SK-N-SH (cell line): ENCODE data around the gene RCN2. TPM values are rescaled to one million over a fixed set of nuclear protein-coding genes. Genes with fewer than 3 reads are reported as not detected.
"Not testable (repeated sequence)": the region's sequence is repeated elsewhere in the genome, so short reads cannot be mapped to it uniquely, and the experiment has no call there.

Source experiments
- CTCF ChIA-PET: fragments of 300-600, 350-600 bp; formaldehyde crosslinking; extraction: SDS; loops from one replicate; lab custom pipeline; 2021; lab: Yijun Ruan, JAX
- POLR2A ChIA-PET: fragments of 350-600 bp; sonication (Branson Sonifier 250); formaldehyde crosslinking; extraction: SDS; loops from one replicate; lab custom pipeline; 2020; ENCODE audit warnings: antibody characterized with exemption, inconsistent platforms; lab: Yijun Ruan, JAX
- DNase-seq: peaks from one replicate; pipeline ENCODE4 v3.0.0; 2012
- H2AFZ ChIP-seq: fragments of 200-600 bp; sonication (generic); 2 replicates; pipeline ENCODE4 v1.8.1; 2016; ENCODE audit warnings: antibody characterized with exemption, mild to moderate bottlenecking, low read depth
- H3F3A ChIP-seq: fragments of 200-600 bp; sonication (generic); replicated peaks from 2 replicates; pipeline ENCODE3; 2016; ENCODE audit warnings: antibody characterized with exemption, mild to moderate bottlenecking; ENCODE audit not compliant: insufficient read depth
- H3K27ac ChIP-seq, 2 experiments: fragments of 200-500 bp in 1 of 2; fragments of 200-600 bp in 1 of 2; sonication (Bioruptor generic) in 1 of 2; sonication (generic), shearing (Covaris generic) in 1 of 2; 2 replicates each; pipeline versions ENCODE4 v1.5.1 to v1.6.1; 2014 to 2016; ENCODE audit warnings: low read depth in 2 of 2, inconsistent platforms in 1 of 2, low read length in 1 of 2, mild to moderate bottlenecking in 1 of 2, mixed read lengths in 1 of 2
- H3K27me3 ChIP-seq: fragments of 200-600 bp; sonication (generic), shearing (Covaris generic); 2 replicates; pipeline ENCODE4 v1.6.1; 2016; ENCODE audit warnings: mixed run types; ENCODE audit not compliant: insufficient read depth
- H3K36me3 ChIP-seq, 2 experiments: fragments of 200-500 bp in 1 of 2; fragments of 200-600 bp in 1 of 2; sonication (Bioruptor generic) in 1 of 2; sonication (generic) in 1 of 2; replicated peaks in 1 of 2; 2 replicates each; pipeline versions ENCODE3 to v1.5.1; 2014 to 2016; ENCODE audit warnings: low read length in 1 of 2, mild to moderate bottlenecking in 1 of 2; ENCODE audit not compliant: insufficient read depth in 2 of 2, control insufficient read depth in 1 of 2
- H3K4me1 ChIP-seq, 2 experiments: fragments of 200-500 bp in 1 of 2; fragments of 200-600 bp in 1 of 2; sonication (Bioruptor generic) in 1 of 2; sonication (generic), shearing (Covaris generic) in 1 of 2; 2 replicates each; pipeline versions ENCODE4 v1.5.1 to v1.6.1; 2014 to 2016; ENCODE audit warnings: low read depth in 1 of 2, low read length in 1 of 2, mixed run types in 1 of 2; ENCODE audit not compliant: insufficient read depth in 2 of 2, control insufficient read depth in 1 of 2
- H3K4me2 ChIP-seq: fragments of 200-600 bp; sonication (generic), shearing (Covaris generic); 2 replicates; pipeline ENCODE4 v1.6.1; 2017; ENCODE audit warnings: mixed run types
- H3K4me3 ChIP-seq, 2 experiments: fragments of 200-500 bp in 1 of 2; fragments of 200-600 bp in 1 of 2; sonication (Bioruptor generic) in 1 of 2; sonication (generic), shearing (Covaris generic) in 1 of 2; 2 replicates each; pipeline versions ENCODE4 v1.5.1 to v1.8.1; 2014 to 2016; ENCODE audit warnings: low read depth in 2 of 2, inconsistent platforms in 1 of 2, low read length in 1 of 2, mild to moderate bottlenecking in 1 of 2, mixed read lengths in 1 of 2, moderate library complexity in 1 of 2
- H3K79me2 ChIP-seq: fragments of 200-600 bp; sonication (generic); 2 replicates; pipeline ENCODE4 v1.8.1; 2017; ENCODE audit warnings: mild to moderate bottlenecking; ENCODE audit not compliant: insufficient read depth
- H3K9ac ChIP-seq: fragments of 200-600 bp; sonication (generic); 2 replicates; pipeline ENCODE4 v1.6.1; 2017; ENCODE audit warnings: mixed run types
- H3K9me2 ChIP-seq: fragments of 200-600 bp; sonication (generic); 2 replicates; pipeline ENCODE4 v1.6.1; 2017; ENCODE audit warnings: mixed run types
- H3K9me3 ChIP-seq: fragments of 200-600 bp; sonication (generic); 2 replicates; pipeline ENCODE4 v1.6.1; 2017; ENCODE audit warnings: mixed run types, mild to moderate bottlenecking, moderate library complexity
- H4K20me1 ChIP-seq: fragments of 200-600 bp; sonication (generic); 2 replicates; pipeline ENCODE4 v1.6.1; 2017; ENCODE audit warnings: mild to moderate bottlenecking, mixed run types; ENCODE audit not compliant: insufficient read depth
- FOSL2 ChIP-seq: IDR thresholded peaks from 2 replicates; pipeline ENCODE4 v1.4.0; 2012; ENCODE audit warnings: low read depth, mild to moderate bottlenecking, moderate library complexity, borderline replicate concordance
- GATA2 ChIP-seq: sonication (generic); formaldehyde crosslinking; IDR thresholded peaks from 2 replicates; pipeline ENCODE4 v1.5.0; 2020; ENCODE audit warnings: mild to moderate bottlenecking, missing genetic modification reagents
- POLR2AphosphoS5 ChIP-seq: IDR thresholded peaks from 2 replicates; pipeline ENCODE4 v1.6.1; 2012; ENCODE audit warnings: low read depth, low read length
- RAD21 ChIP-seq: IDR thresholded peaks from 2 replicates; pipeline ENCODE4 v1.6.1; 2012; ENCODE audit warnings: mild to moderate bottlenecking, low read length
- RFX5 ChIP-seq: IDR thresholded peaks from 2 replicates; pipeline ENCODE4 v1.6.1; 2012; ENCODE audit warnings: mild to moderate bottlenecking, improper control_type of control experiment, low read length
- SIN3A ChIP-seq: IDR thresholded peaks from 2 replicates; pipeline ENCODE4 v1.6.1; 2012; ENCODE audit warnings: low read depth, mild to moderate bottlenecking, low read length, moderate library complexity, borderline replicate concordance
- TCF12 ChIP-seq: IDR thresholded peaks from 2 replicates; pipeline ENCODE4 v1.4.0; 2012
- WGBS: methylation state at CpG from one replicate; pipeline ENCODE4 v1.1.6; 2017; ENCODE audit warnings: low lambda C conversion rate; 5-methylcytosine and 5-hydroxymethylcytosine counted together
- polyA plus RNA-seq, 3 experiments: library from polyadenylated mRNA; depleted of rRNA; stranded (reverse); fragments of >200 nt; gene quantifications; 2 replicates each; pipeline ENCODE4 v1.2.3, GENCODE V29; 2012
- TF ChIP-seq, protein P1 (sequence below): IDR thresholded peaks from 2 replicates; pipeline ENCODE4; 2012
- TF ChIP-seq, protein P2 (sequence below): fragments of 200-600 bp; sonication (generic); IDR thresholded peaks from 2 replicates; pipeline ENCODE4 v1.6.1; 2017; ENCODE audit warnings: antibody characterized with exemption, mild to moderate bottlenecking, moderate library complexity

Gene RCN2
- polyA plus RNA-seq, 1 of the 3 experiments (the other 2 are of a cell fraction): 78.6 TPM

DNA sequence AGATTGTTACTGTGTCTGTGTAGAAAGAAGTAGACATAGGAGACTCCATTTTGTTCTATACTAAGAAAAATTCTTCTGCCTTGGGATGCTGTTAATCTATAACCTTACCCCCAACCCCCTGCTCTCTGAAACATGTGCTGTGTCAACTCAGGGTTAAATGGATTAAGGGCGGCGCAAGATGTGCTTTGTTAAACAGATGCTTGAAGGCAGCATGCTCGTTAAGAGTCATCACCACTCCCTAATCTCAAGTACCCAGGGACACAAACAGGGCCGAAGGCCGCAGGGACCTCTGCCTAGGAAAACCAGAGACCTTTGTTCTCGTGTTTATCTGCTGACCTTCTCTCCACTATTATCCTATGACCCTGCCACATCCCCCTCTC is 31.6 kb upstream of the RCN2 start:
- H3K27ac ChIP-seq, H3K9me3 ChIP-seq, DNase-seq, H3K9me2 ChIP-seq, H3K36me3 ChIP-seq, H3K4me3 ChIP-seq, H3K9ac ChIP-seq, POLR2A ChIA-PET, H4K20me1 ChIP-seq, CTCF ChIA-PET, H2AFZ ChIP-seq, H3K27me3 ChIP-seq, H3K4me2 ChIP-seq: not testable (repeated sequence)
- peaks cover 22% of the 10 kb centered on the region for H3F3A ChIP-seq
- peaks cover 7 to 15% of the 10 kb centered on the region in 2 experiments; a peak in 3 of 4 replicates for H3K4me1 ChIP-seq
- WGBS: 94% methylated on average over 2 of the region's 6 CpGs
- peaks cover 31% of the 10 kb centered on the region; the same call in 1 of the 2 replicates for H3K79me2 ChIP-seq

DNA sequence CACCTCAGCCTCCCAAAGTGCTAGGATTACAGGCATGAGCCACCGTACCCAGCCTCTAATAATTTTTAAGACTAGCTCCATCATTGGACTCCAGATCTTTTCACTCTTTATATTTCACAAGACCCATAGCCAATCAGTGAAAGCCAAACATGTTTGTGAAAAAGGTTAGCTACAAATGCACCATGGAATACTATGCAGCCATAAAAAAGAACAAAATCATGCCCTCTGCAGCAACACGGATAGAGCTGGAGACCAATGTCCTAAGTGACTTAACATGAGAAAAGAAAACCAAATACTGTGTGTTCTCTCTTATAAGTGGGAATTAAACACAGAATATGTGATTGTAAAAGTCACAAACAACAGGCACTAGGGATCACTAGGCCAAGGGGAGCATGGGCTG is 29.6 kb upstream of the RCN2 start:
- POLR2A ChIA-PET: no interaction called here
- peaks cover 13 to 15% of the 10 kb centered on the region in 2 experiments; a peak in 3 of 4 replicates for H3K4me1 ChIP-seq
- no peaks in the 10 kb centered on the region for H3K9me3 ChIP-seq
- H3F3A ChIP-seq: peaks cover 22% of the 10 kb centered on the region
- no peak overlapping the region for H3K27ac ChIP-seq
- H3K36me3 ChIP-seq: no peaks in the 10 kb centered on the region
- no peak overlapping the region for H3K9ac ChIP-seq
- no peak for DNase-seq
- H3K27me3 ChIP-seq: no peaks in the 10 kb centered on the region
- 96% methylated on average over 2 of the region's 2 CpGs for WGBS
- H3K9me2 ChIP-seq: no peaks in the 10 kb centered on the region
- no peak overlapping the region for H3K4me3 ChIP-seq
- H2AFZ ChIP-seq: no peak overlapping the region
- no peak for TF ChIP-seq RFX5
- TF ChIP-seq GATA2: no peak
- CTCF ChIA-PET: no interaction called here
- H4K20me1 ChIP-seq: no peaks in the 10 kb centered on the region
- H3K4me2 ChIP-seq: no peak overlapping the region
- H3K79me2 ChIP-seq: peaks cover 22% of the 10 kb centered on the region; the same call in 1 of the 2 replicates

DNA sequence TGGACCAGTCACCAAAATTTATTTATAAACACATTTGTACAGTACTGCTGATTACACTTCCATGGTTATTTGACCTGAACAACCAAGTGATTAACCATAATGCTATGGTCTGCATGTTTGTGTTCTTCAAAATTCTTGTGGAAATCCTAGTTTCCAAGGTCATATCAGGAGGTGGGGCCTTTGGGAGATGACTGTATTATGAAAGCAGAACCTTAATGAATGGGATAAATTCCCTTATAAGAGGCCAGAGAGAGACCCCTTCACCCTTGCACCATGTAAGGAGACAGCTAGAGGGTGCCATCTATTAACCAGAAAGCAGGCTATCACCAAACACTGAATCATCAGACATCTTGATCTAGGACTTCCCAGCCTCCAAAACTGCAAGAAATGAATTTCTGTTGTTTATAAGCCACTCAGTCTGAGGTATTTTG is 28.3 kb upstream of the RCN2 start:
- ChIA-PET CTCF (interaction anchor here (1.0 to 2.3 kb wide), 2 partner anchors 36 to 120 kb away, joined by 3 to 7 read pairs; no protein-coding TSS in a partner anchor), POLR2A (no interaction called here)
- H3K4me2 ChIP-seq: peak overlapping the region; percentile 25; the same call in 1 of the 2 replicates

More for the DNA sequence above, 28.3 kb upstream of the RCN2 start:
- H3K9me2 ChIP-seq: no peaks in the 10 kb centered on the region
- H3K9ac ChIP-seq: no peak overlapping the region
- DNase-seq: peak; percentile 50
- no peaks in the 10 kb centered on the region for H4K20me1 ChIP-seq
- no peaks in the 10 kb centered on the region for H3K9me3 ChIP-seq
- no peak overlapping the region; a peak in 1 of 4 replicates for H3K27ac ChIP-seq
- TF ChIP-seq RAD21: peak; percentile 60
- no peak for TF ChIP-seq POLR2AphosphoS5
- TF ChIP-seq, protein P1, sequence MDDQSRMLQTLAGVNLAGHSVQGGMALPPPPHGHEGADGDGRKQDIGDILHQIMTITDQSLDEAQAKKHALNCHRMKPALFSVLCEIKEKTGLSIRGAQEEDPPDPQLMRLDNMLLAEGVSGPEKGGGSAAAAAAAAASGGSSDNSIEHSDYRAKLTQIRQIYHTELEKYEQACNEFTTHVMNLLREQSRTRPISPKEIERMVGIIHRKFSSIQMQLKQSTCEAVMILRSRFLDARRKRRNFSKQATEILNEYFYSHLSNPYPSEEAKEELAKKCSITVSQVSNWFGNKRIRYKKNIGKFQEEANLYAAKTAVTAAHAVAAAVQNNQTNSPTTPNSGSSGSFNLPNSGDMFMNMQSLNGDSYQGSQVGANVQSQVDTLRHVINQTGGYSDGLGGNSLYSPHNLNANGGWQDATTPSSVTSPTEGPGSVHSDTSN: no peak
- peak; percentile 7; the same call in 1 of the 2 replicates for TF ChIP-seq FOSL2
- TF ChIP-seq, protein P2, sequence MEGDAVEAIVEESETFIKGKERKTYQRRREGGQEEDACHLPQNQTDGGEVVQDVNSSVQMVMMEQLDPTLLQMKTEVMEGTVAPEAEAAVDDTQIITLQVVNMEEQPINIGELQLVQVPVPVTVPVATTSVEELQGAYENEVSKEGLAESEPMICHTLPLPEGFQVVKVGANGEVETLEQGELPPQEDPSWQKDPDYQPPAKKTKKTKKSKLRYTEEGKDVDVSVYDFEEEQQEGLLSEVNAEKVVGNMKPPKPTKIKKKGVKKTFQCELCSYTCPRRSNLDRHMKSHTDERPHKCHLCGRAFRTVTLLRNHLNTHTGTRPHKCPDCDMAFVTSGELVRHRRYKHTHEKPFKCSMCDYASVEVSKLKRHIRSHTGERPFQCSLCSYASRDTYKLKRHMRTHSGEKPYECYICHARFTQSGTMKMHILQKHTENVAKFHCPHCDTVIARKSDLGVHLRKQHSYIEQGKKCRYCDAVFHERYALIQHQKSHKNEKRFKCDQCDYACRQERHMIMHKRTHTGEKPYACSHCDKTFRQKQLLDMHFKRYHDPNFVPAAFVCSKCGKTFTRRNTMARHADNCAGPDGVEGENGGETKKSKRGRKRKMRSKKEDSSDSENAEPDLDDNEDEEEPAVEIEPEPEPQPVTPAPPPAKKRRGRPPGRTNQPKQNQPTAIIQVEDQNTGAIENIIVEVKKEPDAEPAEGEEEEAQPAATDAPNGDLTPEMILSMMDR: peak; percentile 44
- no peak for TF ChIP-seq TCF12
- no peak for TF ChIP-seq SIN3A
- no peaks in the 10 kb centered on the region for H3K36me3 ChIP-seq
- H3K27me3 ChIP-seq: no peaks in the 10 kb centered on the region
- no peak overlapping the region for H2AFZ ChIP-seq
- peaks cover 13 to 15% of the 10 kb centered on the region in 2 experiments; a peak in 3 of 4 replicates for H3K4me1 ChIP-seq
- H3F3A ChIP-seq: peaks cover 22% of the 10 kb centered on the region
- peaks cover 14% of the 10 kb centered on the region; the same call in 1 of the 2 replicates for H3K79me2 ChIP-seq
- no peak overlapping the region for H3K4me3 ChIP-seq
